GM12892 (cell line): Measurements from ENCODE around the gene HES6.

Experiments
- DNase-seq: peaks from one replicate; pipeline ENCODE4 v3.0.0; 2011; ENCODE audit not compliant: insufficient read length
- FAIRE-seq: peaks from 2 replicates; lab custom pipeline; 2011; peaks lifted over from hg19 to GRCh38; lab: Jason Lieb, UNC
- POLR2A ChIP-seq: IDR thresholded peaks from 2 replicates; pipeline ENCODE4 v1.6.1; 2011; ENCODE audit warnings: low read depth, low read length, control low read depth
- POLR2AphosphoS5 ChIP-seq: IDR thresholded peaks from 2 replicates; pipeline ENCODE4 v1.6.1; 2011; ENCODE audit warnings: low read depth, low read length, control low read depth
- TAF1 ChIP-seq: IDR thresholded peaks from 2 replicates; pipeline ENCODE4 v1.6.1; 2011; ENCODE audit warnings: low read depth, mild to moderate bottlenecking, control low read depth, low read length, borderline replicate concordance

Gene HES6

DNA sequence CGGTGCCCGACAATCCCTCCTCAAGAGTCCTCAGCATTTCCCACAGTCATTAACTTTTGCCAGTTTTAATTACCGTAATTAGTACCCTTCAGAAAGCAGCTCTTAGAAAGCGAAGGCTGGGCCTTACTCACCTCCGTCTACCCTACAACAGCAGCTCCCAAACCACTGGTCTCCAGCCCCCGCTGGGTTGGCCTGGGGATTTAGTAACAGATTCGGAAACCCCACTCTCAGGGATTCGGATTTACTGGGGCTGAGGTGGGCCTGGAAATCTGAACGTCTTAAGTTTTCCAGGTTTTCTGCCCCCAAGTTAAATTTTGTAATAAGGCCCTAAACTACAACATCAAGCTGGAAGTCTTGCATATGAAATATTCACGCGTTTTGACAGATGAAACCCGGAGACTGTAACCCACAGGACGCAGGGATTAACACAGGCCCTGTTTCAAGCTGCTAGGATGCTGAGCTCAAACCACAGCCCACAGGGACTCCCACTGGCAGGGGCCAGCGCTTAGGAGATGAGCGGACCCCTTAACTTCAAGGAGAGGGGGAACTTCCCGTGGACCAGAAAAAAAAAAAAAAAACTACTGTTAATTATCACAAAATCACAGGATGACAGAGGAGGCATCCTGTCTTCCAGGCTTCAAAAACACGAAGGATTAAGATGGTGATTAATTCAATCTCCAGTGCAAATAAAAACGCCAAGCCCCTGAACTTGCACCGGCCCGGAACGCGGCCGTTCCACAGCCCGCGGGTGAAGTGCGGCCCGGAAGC lies 37.3 kb downstream of the HES6 start:
- DNase-seq (no peak), FAIRE-seq (peak; percentile 30)
- no peak for TF ChIP-seq TAF1
- TF ChIP-seq POLR2A, result no peak
- TF ChIP-seq POLR2AphosphoS5, result no peak

GRCh38 chr2:238190445-238190844 lies 49.4 kb downstream of the HES6 start:
- no peak for DNase-seq
- FAIRE-seq, result no peak
- no peak for TF ChIP-seq TAF1
- no peak for TF ChIP-seq POLR2A
- TF ChIP-seq POLR2AphosphoS5, result no peak
